Psoas muscle (tissue), 8 donors: Measurements from ENCODE around the gene PXMP2. TPM values are rescaled to one million over a fixed set of nuclear protein-coding genes. Genes with fewer than 3 reads are reported as not detected.

Source experiments
- ATAC-seq, 4 donors: fragments of 200-7000 bp; cut with Tn5 transposase; one replicate each; pipeline ENCODE4 v1.9.1; 2020; ENCODE audit warnings: moderate library complexity in 3 of 4, mild to moderate bottlenecking in 2 of 4
- DNase-seq, 2 donors: peaks; one replicate each; pipeline ENCODE4 v3.0.0-alpha.2; 2020
- H3K27ac ChIP-seq: fragments of 200-600 bp; one replicate; pipeline ENCODE4 v1.8.0; 2022
- H3K27me3 ChIP-seq, 3 donors: fragments of 200-600 bp in 1 of 3; one replicate each; pipeline versions ENCODE4 v1.6.1 to v1.8.0; 2013 to 2022; ENCODE audit warnings: low read length in 2 of 3, mild to moderate bottlenecking in 2 of 3, moderate library complexity in 1 of 3; ENCODE audit not compliant: insufficient read depth in 3 of 3
- H3K36me3 ChIP-seq, 2 donors: fragments of 200-600 bp in 1 of 2; one replicate each; pipeline versions ENCODE4 v1.6.1 to v1.8.0; 2013 to 2022; ENCODE audit warnings: low read depth in 1 of 2, mild to moderate bottlenecking in 1 of 2, moderate library complexity in 1 of 2; ENCODE audit not compliant: insufficient read depth in 1 of 2
- H3K4me1 ChIP-seq: fragments of 200-600 bp; one replicate; pipeline ENCODE4 v1.8.0; 2022
- H3K4me3 ChIP-seq: fragments of 200-600 bp; one replicate; pipeline ENCODE4 v1.8.0; 2022; ENCODE audit warnings: mild to moderate bottlenecking
- H3K9me3 ChIP-seq: fragments of 200-600 bp; one replicate; pipeline ENCODE4 v1.8.0; 2022
- WGBS, 3 donors: extraction: QIAGEN DNeasy Blood & Tissue Kit; methylation state at CpG; one replicate each; pipeline versions ENCODE4 v1.1.6 to v1.1.7; 2013; 5-methylcytosine and 5-hydroxymethylcytosine counted together
- intact Hi-C, 2 donors: fragments of 100-400 bp; cut with DNase I; formaldehyde crosslinking; loops; one replicate each; pipeline versions ENCODE4 v1.11.0 to v1.14.2; 2022
- polyA plus RNA-seq, 3 donors: library from polyadenylated mRNA; stranded (reverse); fragments of 200-250 nt; gene quantifications; one replicate each; pipeline ENCODE4 v1.2.3, GENCODE V29; 2013
- total RNA-seq, 4 donors: library from RNA; stranded (reverse); fragmentation: NEBNext Ultra II Directional in 2 of 4; extraction: Animal tissue kit (Norgen Biotek cat#: 25700) in 2 of 4; gene quantifications; one replicate each; pipeline versions ENCODE4 v1.2.1 to v1.2.4, GENCODE V29; 2021 to 2023
- TF ChIP-seq, protein P1 (sequence below): fragments of 200-600 bp; IDR thresholded peaks from one replicate; pipeline ENCODE4 v1.8.0; 2022; ENCODE audit warnings: antibody characterized with exemption
- donor health status: healthy with polysubstance abuse.
- donor health status: DM: no; HTN: no; CAD: no; lungs with moderate emphysema.
- donor health status: Bipolar disorder and iron deficiency.
- donor health status: healthy.
- donor health status: DM: yes; HTN: yes; CAD: no.
- donor health status: DM: no; HTN: no; CAD: no.
- donor health status: DM: no; HTN: no; CAD: no.
- donor health status: DM: yes; HTN: yes; CAD: no.

Gene PXMP2
- total and polyA plus RNA-seq, 7 donors, result 13.1 to 36.8 (median 22.4) TPM

DNA sequence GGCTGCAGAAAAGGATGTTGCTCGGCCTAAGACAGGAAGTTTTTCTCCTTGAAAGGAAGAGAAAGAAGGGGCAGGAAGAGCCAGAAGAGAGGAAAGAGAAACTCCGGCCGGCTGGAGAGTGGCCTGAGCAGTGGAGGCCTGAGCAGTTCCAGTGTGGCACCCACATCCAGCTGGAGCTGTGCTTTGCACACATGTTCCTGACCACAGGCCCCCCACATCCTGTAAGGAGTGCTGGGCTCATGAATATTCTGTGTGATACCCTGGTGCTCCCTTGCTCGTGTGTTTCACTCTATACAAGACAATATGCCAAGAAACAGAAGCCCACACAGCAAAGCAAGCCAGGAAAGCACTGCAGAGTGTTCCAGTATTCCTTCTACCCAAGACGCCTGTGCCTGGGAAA, 27.3 kb upstream of the PXMP2 start:
- Histone ChIP-seq H3K9me3 (no peaks in the 10 kb centered on the region), H3K27ac (no peak overlapping the region), H3K27me3 (no peaks in the 10 kb centered on the region), H3K4me1 (no peaks in the 10 kb centered on the region), H3K36me3 (peaks cover 8 to 100% of the 10 kb centered on the region in 2 donors), H3K4me3 (no peak overlapping the region)
- no peak for DNase-seq
- ATAC-seq, result no peak
- 76 to 89% (median 85%) methylated on average over 5 of the region's 5 CpGs for WGBS, 3 donors
- TF ChIP-seq, protein P1, sequence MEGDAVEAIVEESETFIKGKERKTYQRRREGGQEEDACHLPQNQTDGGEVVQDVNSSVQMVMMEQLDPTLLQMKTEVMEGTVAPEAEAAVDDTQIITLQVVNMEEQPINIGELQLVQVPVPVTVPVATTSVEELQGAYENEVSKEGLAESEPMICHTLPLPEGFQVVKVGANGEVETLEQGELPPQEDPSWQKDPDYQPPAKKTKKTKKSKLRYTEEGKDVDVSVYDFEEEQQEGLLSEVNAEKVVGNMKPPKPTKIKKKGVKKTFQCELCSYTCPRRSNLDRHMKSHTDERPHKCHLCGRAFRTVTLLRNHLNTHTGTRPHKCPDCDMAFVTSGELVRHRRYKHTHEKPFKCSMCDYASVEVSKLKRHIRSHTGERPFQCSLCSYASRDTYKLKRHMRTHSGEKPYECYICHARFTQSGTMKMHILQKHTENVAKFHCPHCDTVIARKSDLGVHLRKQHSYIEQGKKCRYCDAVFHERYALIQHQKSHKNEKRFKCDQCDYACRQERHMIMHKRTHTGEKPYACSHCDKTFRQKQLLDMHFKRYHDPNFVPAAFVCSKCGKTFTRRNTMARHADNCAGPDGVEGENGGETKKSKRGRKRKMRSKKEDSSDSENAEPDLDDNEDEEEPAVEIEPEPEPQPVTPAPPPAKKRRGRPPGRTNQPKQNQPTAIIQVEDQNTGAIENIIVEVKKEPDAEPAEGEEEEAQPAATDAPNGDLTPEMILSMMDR, result no peak
- intact Hi-C loops, result no loop called here

GRCh38 chr12:132660996-132661395, 26.4 kb upstream of the PXMP2 start:
- TF ChIP-seq, protein P1, result no peak
- intact Hi-C loops, result no loop called here
- no peaks in the 10 kb centered on the region for H3K9me3 ChIP-seq
- DNase-seq, result no peak
- peaks cover 8 to 100% of the 10 kb centered on the region in 2 donors for H3K36me3 ChIP-seq
- no peak overlapping the region for H3K27ac ChIP-seq
- no peaks in the 10 kb centered on the region for H3K4me1 ChIP-seq
- WGBS, 3 donors, result 82 to 85% (median 85%) methylated on average over 11 of the region's 11 CpGs
- ATAC-seq, result no peak
- H3K27me3 ChIP-seq, result no peaks in the 10 kb centered on the region
- H3K4me3 ChIP-seq, result no peak overlapping the region

DNA sequence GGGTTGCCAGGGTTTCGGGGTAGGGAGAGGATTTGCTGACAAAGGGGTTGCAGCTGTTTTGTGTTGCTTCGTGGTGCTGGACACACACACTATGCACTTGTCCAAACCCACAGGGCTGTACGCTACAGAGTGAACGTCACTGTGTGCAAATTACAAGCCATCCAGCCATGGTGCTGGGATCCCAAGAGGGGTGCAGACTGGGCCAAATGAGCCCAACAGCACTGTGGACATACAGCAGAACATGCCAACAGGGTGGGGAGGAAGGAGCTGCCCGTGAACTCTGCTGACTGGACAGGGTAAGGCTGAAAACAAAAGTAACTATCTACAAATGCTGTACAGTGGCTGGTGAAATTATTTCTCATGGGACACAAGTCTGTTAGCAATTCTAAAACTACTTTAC, 25.4 kb upstream of the PXMP2 start:
- Histone ChIP-seq H3K9me3 (no peaks in the 10 kb centered on the region), H3K4me3 (no peak overlapping the region), H3K27me3 (no peaks in the 10 kb centered on the region), H3K36me3 (peaks cover 2 to 100% of the 10 kb centered on the region in 2 donors), H3K4me1 (no peaks in the 10 kb centered on the region), H3K27ac (no peak overlapping the region)
- ATAC-seq (no peak), DNase-seq (no peak)
- intact Hi-C loops, result no loop called here
- TF ChIP-seq, protein P1, result no peak
- WGBS, 3 donors, result 70 to 81% (median 76%) methylated on average over 5 of the region's 5 CpGs

GRCh38 chr12:132662901-132663755, 24.3 kb upstream of the PXMP2 start:
- 88 to 90% (median 89%) methylated on average over 29 of the region's 29 CpGs for WGBS, 3 donors
- no peak for DNase-seq
- intact Hi-C loops, result no loop called here
- no peaks in the 10 kb centered on the region for H3K9me3 ChIP-seq
- no peak for ATAC-seq
- TF ChIP-seq, protein P1, result no peak
- H3K36me3 ChIP-seq, result peaks cover 0 to 100% of the 10 kb centered on the region in 2 donors
- H3K4me3 ChIP-seq, result no peak overlapping the region
- no peaks in the 10 kb centered on the region for H3K4me1 ChIP-seq
- no peaks in the 10 kb centered on the region for H3K27me3 ChIP-seq
- H3K27ac ChIP-seq, result no peak overlapping the region
